B cell (primary cell): ENCODE results near the gene MPHOSPH8. TPM values are rescaled to one million over a fixed set of nuclear protein-coding genes. Genes with fewer than 3 reads are reported as not detected.

ENCODE experiments used
- ATAC-seq: fragments of 200-7000 bp; cut with Tn5 transposase; one replicate; pipeline ENCODE4 v1.10.0; 2021; ENCODE audit warnings: low read depth, mild to moderate bottlenecking, moderate number of reproducible peaks, moderate library complexity
- CTCF ChIA-PET: fragments of 350-600 bp; sonication (Branson Sonifier 250); formaldehyde crosslinking; loops from one replicate; lab custom pipeline; 2021; ENCODE audit warnings: antibody characterized with exemption, inconsistent platforms; lab: Charles Lee
- POLR2A ChIA-PET: fragments of 350-600 bp; sonication (Branson Sonifier 250); formaldehyde crosslinking; loops from one replicate; lab custom pipeline; 2021; ENCODE audit warnings: antibody characterized with exemption; lab: Charles Lee
- DNase-seq: peaks from one replicate; pipeline ENCODE4 v3.0.0; 2013
- H2AFZ ChIP-seq: 2 replicates; pipeline ENCODE4 v1.6.1; 2012; ENCODE audit warnings: mild to moderate bottlenecking, low read depth, low read length; ENCODE audit not compliant: insufficient read depth, poor library complexity, severe bottlenecking
- H3K27ac ChIP-seq, 2 donors: 1 replicate in 1 of 2; 2 replicates in 1 of 2; pipeline ENCODE4 v1.5.1; 2012 to 2013; ENCODE audit warnings: low read length in 2 of 2, mild to moderate bottlenecking in 2 of 2, moderate library complexity in 1 of 2
- H3K27me3 ChIP-seq, 4 experiments: fragments of 200-600 bp in 1 of 4; sonication (generic) in 1 of 4; replicated peaks in 1 of 4; 1 replicate in 2 of 4; 2 replicates in 2 of 4; pipeline versions ENCODE4 v1.6.1 to v1.7.0; 2013 to 2016; ENCODE audit warnings: low read length in 3 of 4, mild to moderate bottlenecking in 2 of 4, mixed read lengths in 1 of 4, moderate library complexity in 1 of 4; ENCODE audit not compliant: insufficient read depth in 4 of 4, control insufficient read depth in 3 of 4; ENCODE audit errors: control extremely low read depth in 1 of 4
- H3K36me3 ChIP-seq, 2 experiments: replicated peaks in 1 of 2; 1 replicate in 1 of 2; 2 replicates in 1 of 2; pipeline versions ENCODE4 v1.6.1 to v1.7.1; 2013; ENCODE audit warnings: low read length in 1 of 2; ENCODE audit not compliant: insufficient read depth in 2 of 2, control insufficient read depth in 1 of 2; ENCODE audit errors: control extremely low read depth in 1 of 2, extremely low read depth in 1 of 2
- H3K4me1 ChIP-seq, 2 donors: fragments of 200-600 bp in 1 of 2; sonication (generic) in 1 of 2; 1 replicate in 1 of 2; 2 replicates in 1 of 2; pipeline versions ENCODE4 v1.5.1 to v1.6.1; 2013 to 2017; ENCODE audit warnings: low read length in 2 of 2; ENCODE audit not compliant: control insufficient read depth in 2 of 2, insufficient read depth in 2 of 2
- H3K4me2 ChIP-seq: replicated peaks from 2 replicates; pipeline ENCODE3; 2012; ENCODE audit warnings: mild to moderate bottlenecking, low read depth, low read length; ENCODE audit not compliant: poor library complexity, severe bottlenecking
- H3K4me3 ChIP-seq, 5 experiments: fragments of 200-600 bp in 1 of 5; sonication (generic) in 1 of 5; 1 replicate in 3 of 5; 2 replicates in 2 of 5; pipeline versions ENCODE4 v1.5.1 to v1.7.0; 2011 to 2016; ENCODE audit warnings: low read length in 4 of 5, mild to moderate bottlenecking in 4 of 5, low read depth in 2 of 5, control low read depth in 1 of 5, moderate library complexity in 1 of 5; ENCODE audit not compliant: insufficient read depth in 1 of 5; ENCODE audit errors: control extremely low read depth in 1 of 5, extremely low read depth in 1 of 5
- H3K79me2 ChIP-seq: fragments of 200-600 bp; sonication (generic); one replicate; pipeline ENCODE4 v1.6.0; 2016; ENCODE audit warnings: low read length; ENCODE audit not compliant: control insufficient read depth, insufficient read depth
- H3K9ac ChIP-seq: fragments of 200-600 bp; sonication (generic); 2 replicates; pipeline ENCODE4 v1.6.1; 2017; ENCODE audit warnings: mild to moderate bottlenecking, low read length, moderate library complexity
- H3K9me3 ChIP-seq, 3 donors: one replicate each; pipeline versions ENCODE4 v1.6.1 to v1.7.1; 2013; ENCODE audit warnings: low read length in 2 of 3; ENCODE audit not compliant: control insufficient read depth in 2 of 3, insufficient read depth in 1 of 3; ENCODE audit errors: control extremely low read depth in 1 of 3
- H4K20me1 ChIP-seq: 2 replicates; pipeline ENCODE4 v1.6.0; 2012; ENCODE audit warnings: mild to moderate bottlenecking, low read length; ENCODE audit not compliant: insufficient read depth, control insufficient read depth, poor library complexity, severe bottlenecking
- H3K27ac Mint-ChIP-seq: one replicate; pipeline ENCODE4 v1.8.0; 2021; ENCODE audit warnings: mixed read lengths
- H3K27me3 Mint-ChIP-seq: one replicate; pipeline ENCODE4 v1.8.0; 2021; ENCODE audit warnings: mixed read lengths
- H3K4me1 Mint-ChIP-seq: one replicate; pipeline ENCODE4 v1.8.0; 2021; ENCODE audit warnings: mixed read lengths
- H3K4me3 Mint-ChIP-seq: one replicate; pipeline ENCODE4 v1.8.0; 2021; ENCODE audit warnings: mixed read lengths
- H3K9me3 Mint-ChIP-seq: one replicate; pipeline ENCODE4 v1.8.0; 2022; ENCODE audit warnings: mixed read lengths; ENCODE audit not compliant: insufficient read depth
- CTCF ChIP-seq: fragments of 200-600 bp; IDR thresholded peaks from one replicate; pipeline ENCODE4 v1.8.0; 2022; ENCODE audit warnings: antibody characterized with exemption, mild to moderate bottlenecking
- EZH2 ChIP-seq: IDR thresholded peaks from 2 replicates; pipeline ENCODE4 v1.6.1; 2012; ENCODE audit warnings: borderline replicate concordance, low read depth, mild to moderate bottlenecking, moderate library complexity, low read length; ENCODE audit not compliant: insufficient read depth, poor library complexity, severe bottlenecking
- WGBS: methylation state at CpG from one replicate; pipeline ENCODE4 v1.1.5; 2013; ENCODE audit warnings: missing lambda C conversion rate; ENCODE audit not compliant: insufficient coverage; 5-methylcytosine and 5-hydroxymethylcytosine counted together
- intact Hi-C: fragments of 100-400 bp; cut with micrococcal nuclease; formaldehyde crosslinking; loops from one replicate; pipeline ENCODE4 v1.10.0; 2022
- polyA plus RNA-seq: library from polyadenylated mRNA; depleted of rRNA; stranded (reverse); fragments of >200 nt; gene quantifications from 2 replicates; pipeline ENCODE4 v1.2.3, GENCODE V29; 2012
- total RNA-seq, 2 donors: library from RNA; stranded (reverse); fragments of 120-200 nt in 1 of 2; gene quantifications; 1 replicate in 1 of 2; 2 replicates in 1 of 2; pipeline versions ENCODE4 v1.2.3 to v1.2.4, GENCODE V29; 2013 to 2022

The MPHOSPH8 gene
- total and polyA plus RNA-seq, 2 donors (not counting 1 experiment from before 2014, with no cell fraction given): 25.6 to 106 TPM

- Histone ChIP-seq H3K27ac (no peak overlapping the region), H3K79me2 (no peaks in the 10 kb centered on the region), H3K36me3 (no peaks in the 10 kb centered on the region), H3K4me3 (no peak overlapping the region), H3K9me3 (peaks cover 2 to 17% (median 5%) of the 10 kb centered on the region in 3 donors), H3K9ac (no peak overlapping the region), H3K27me3 (peaks cover 0 to 35% (median 8%) of the 10 kb centered on the region in 4 experiments), H2AFZ (no peak overlapping the region), H3K4me2 (no peak overlapping the region), H3K4me1 (peaks cover 6 to 10% of the 10 kb centered on the region in 2 donors), H4K20me1 (no peaks in the 10 kb centered on the region)
- ChIA-PET CTCF (no interaction called here), POLR2A (no interaction called here)
- 96% methylated on average over 4 of the region's 7 CpGs for WGBS
- Mint-ChIP-seq H3K4me3 (no peak overlapping the region), H3K27me3 (peaks cover 17% of the 10 kb centered on the region), H3K27ac (no peak overlapping the region), H3K4me1 (peaks cover 6% of the 10 kb centered on the region), H3K9me3 (peaks cover 2% of the 10 kb centered on the region)
- intact Hi-C loops: no loop called here
- TF ChIP-seq CTCF (no peak), EZH2 (no peak)
- ATAC-seq: no peak
- no peak for DNase-seq
Measured at GRCh38 chr13:19605161-19605955, 28.1 kb upstream of the MPHOSPH8 start.

DNA sequence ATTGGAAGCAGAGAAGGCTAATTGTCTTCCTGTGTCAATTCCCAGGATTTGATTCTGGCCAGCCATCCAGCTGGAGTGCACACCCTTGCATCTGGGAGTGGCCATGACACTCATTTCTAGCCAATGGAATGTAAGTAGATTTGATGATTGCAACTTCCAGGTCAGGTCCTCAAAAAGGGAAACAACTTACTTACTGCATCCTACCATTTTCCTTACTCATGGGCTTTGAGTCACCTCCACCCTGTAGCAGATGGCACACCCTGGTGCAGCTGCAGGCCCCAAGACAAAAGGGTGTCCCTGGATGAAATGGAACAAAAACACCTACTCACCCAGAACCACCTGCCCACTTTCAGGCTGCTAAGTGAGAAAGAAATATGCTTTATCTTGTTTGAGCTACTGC lies 27.3 kb upstream of the MPHOSPH8 start:
- H3K27me3 ChIP-seq: peaks cover 0 to 34% (median 8%) of the 10 kb centered on the region in 4 experiments
- Mint-ChIP-seq H3K4me1 (peaks cover 6% of the 10 kb centered on the region), H3K27ac (no peak overlapping the region), H3K9me3 (peaks cover 2% of the 10 kb centered on the region), H3K27me3 (peaks cover 17% of the 10 kb centered on the region), H3K4me3 (no peak overlapping the region)
- ChIA-PET POLR2A (no interaction called here), CTCF (no interaction called here)
- no peak overlapping the region for H3K4me2 ChIP-seq
- no peak for ATAC-seq
- peaks cover 2 to 17% (median 5%) of the 10 kb centered on the region in 3 donors for H3K9me3 ChIP-seq
- TF ChIP-seq EZH2: no peak
- no peak for TF ChIP-seq CTCF
- no peak overlapping the region for H3K4me3 ChIP-seq
- H2AFZ ChIP-seq: no peak overlapping the region
- intact Hi-C loops: no loop called here
- H3K9ac ChIP-seq: no peak overlapping the region
- H4K20me1 ChIP-seq: no peaks in the 10 kb centered on the region
- H3K79me2 ChIP-seq: no peaks in the 10 kb centered on the region
- H3K36me3 ChIP-seq: no peaks in the 10 kb centered on the region
- peaks cover 6 to 10% of the 10 kb centered on the region in 2 donors for H3K4me1 ChIP-seq
- H3K27ac ChIP-seq: no peak overlapping the region
- DNase-seq: no peak
